Activated T-cell treated with anti-CD3 and anti-CD28 coated beads, Interleukin-2, amount 50 U/mL, for 72 hours (primary cell): ENCODE measurements around the gene ETV7. TPM values are rescaled to one million over a fixed set of nuclear protein-coding genes. Genes with fewer than 3 reads are reported as not detected.
"Not testable (repeated sequence)": the region's sequence is repeated elsewhere in the genome, so short reads cannot be mapped to it uniquely, and the experiment has no call there.

Experiments used
- ATAC-seq, 2 donors: fragments of 150-1000 bp; cut with Tn5 transposase; replicated peaks in 1 of 2; 2 replicates each; pipeline ENCODE4 v1.10.0; 2021; ENCODE audit warnings: moderate library complexity in 2 of 2, mild to moderate bottlenecking in 1 of 2
- DNase-seq, 2 donors: peaks; one replicate each; pipeline ENCODE4 v3.0.0; 2021 to 2022; ENCODE audit warnings: mixed read lengths in 1 of 2
- H3K27ac Mint-ChIP-seq: one replicate; pipeline ENCODE4 v1.8.0; 2022; ENCODE audit warnings: mild to moderate bottlenecking, moderate library complexity, mixed read lengths
- H3K27me3 Mint-ChIP-seq: one replicate; pipeline ENCODE4 v1.8.0; 2022; ENCODE audit warnings: low read depth, mixed read lengths
- H3K36me3 Mint-ChIP-seq, 2 donors: one replicate each; pipeline ENCODE4 v1.8.0; 2022; ENCODE audit warnings: mixed read lengths in 2 of 2, mild to moderate bottlenecking in 1 of 2; ENCODE audit not compliant: insufficient read depth in 2 of 2
- H3K4me1 Mint-ChIP-seq: one replicate; pipeline ENCODE4 v1.8.0; 2022; ENCODE audit warnings: low read depth, mixed read lengths
- H3K4me3 Mint-ChIP-seq, 2 donors: one replicate each; pipeline ENCODE4 v1.8.0; 2022; ENCODE audit warnings: mild to moderate bottlenecking in 2 of 2, mixed read lengths in 2 of 2, moderate library complexity in 2 of 2
- H3K9me3 Mint-ChIP-seq, 2 donors: one replicate each; pipeline ENCODE4 v1.8.0; 2022; ENCODE audit warnings: mixed read lengths in 2 of 2
- total RNA-seq, 2 donors: library from RNA; stranded (reverse); gene quantifications; one replicate each; pipeline ENCODE4 v1.2.3, GENCODE V29; 2022

The ETV7 gene
- total RNA-seq, 2 donors from 2014 or later: 1.4 to 7.4 TPM

- H3K36me3 Mint-ChIP-seq: no peaks in the 10 kb centered on the region
- H3K9me3 Mint-ChIP-seq: no peaks in the 10 kb centered on the region
- H3K4me3 Mint-ChIP-seq: no peak overlapping the region
- peaks cover 27% of the 10 kb centered on the region for H3K4me1 Mint-ChIP-seq
- no peak overlapping the region for H3K27ac Mint-ChIP-seq
- ATAC-seq: no peak
- no peak for DNase-seq
- H3K27me3 Mint-ChIP-seq: peaks cover 20% of the 10 kb centered on the region
Observed at GRCh38 chr6:36340306-36340617, 47.2 kb downstream of the ETV7 start.

DNA sequence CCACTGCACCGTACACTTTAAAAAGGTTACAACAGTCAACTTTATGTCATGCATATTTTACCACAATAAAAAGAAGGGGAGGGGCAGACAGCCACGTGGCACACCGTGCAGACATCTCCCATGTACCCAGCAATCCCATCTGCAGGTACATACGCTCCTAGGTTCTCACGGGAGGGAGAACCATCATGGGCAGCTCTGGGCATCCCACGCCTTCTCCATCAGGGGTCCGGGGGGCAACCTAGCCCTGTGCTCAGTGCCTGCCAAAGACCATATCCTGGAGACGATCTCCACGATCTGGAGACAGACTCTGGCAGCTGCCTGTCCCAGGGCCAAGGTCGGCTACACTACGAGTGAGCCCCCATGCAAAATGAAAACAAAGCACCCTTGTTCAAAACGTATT lies 48.3 kb downstream of the ETV7 start:
- H3K27ac Mint-ChIP-seq: no peak overlapping the region
- no peaks in the 10 kb centered on the region for H3K9me3 Mint-ChIP-seq
- H3K36me3 Mint-ChIP-seq: no peaks in the 10 kb centered on the region
- H3K4me3 Mint-ChIP-seq: no peak overlapping the region
- DNase-seq: no peak
- H3K27me3 Mint-ChIP-seq: peaks cover 31% of the 10 kb centered on the region
- peaks cover 30% of the 10 kb centered on the region for H3K4me1 Mint-ChIP-seq
- ATAC-seq: no peak

- not testable (repeated sequence) for ATAC-seq, H3K9me3 Mint-ChIP-seq, H3K36me3 Mint-ChIP-seq, H3K4me3 Mint-ChIP-seq, H3K27ac Mint-ChIP-seq, DNase-seq
- Mint-ChIP-seq H3K4me1 (peaks cover 30% of the 10 kb centered on the region), H3K27me3 (peaks cover 39% of the 10 kb centered on the region)
Observed at GRCh38 chr6:36338223-36338622, 49.2 kb downstream of the ETV7 start.

DNA sequence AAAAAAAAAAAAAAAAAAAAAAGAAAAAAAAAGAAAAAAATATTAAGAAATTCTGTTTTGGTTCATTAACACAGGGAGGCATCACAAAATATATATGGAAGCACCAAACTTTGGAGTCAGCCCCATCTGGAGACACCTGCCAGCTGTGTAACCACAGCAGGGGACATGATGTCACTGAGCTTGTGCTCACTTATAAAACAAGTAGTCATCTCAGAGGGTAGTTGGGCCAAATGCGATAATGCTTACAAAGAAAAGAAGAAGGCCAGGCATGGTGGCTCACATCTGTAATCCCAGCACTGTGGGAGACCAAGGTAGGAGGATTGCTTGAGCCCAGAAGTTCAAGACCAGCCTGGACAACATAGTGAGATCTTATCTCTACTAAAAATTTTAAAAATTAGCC lies 49.7 kb downstream of the ETV7 start:
- H3K36me3 Mint-ChIP-seq: no peaks in the 10 kb centered on the region
- no peaks in the 10 kb centered on the region for H3K9me3 Mint-ChIP-seq
- no peak overlapping the region for H3K4me3 Mint-ChIP-seq
- ATAC-seq (no peak), DNase-seq (no peak)
- H3K27me3 Mint-ChIP-seq: peaks cover 43% of the 10 kb centered on the region
- peaks cover 30% of the 10 kb centered on the region for H3K4me1 Mint-ChIP-seq
- no peak overlapping the region for H3K27ac Mint-ChIP-seq

- no peak within 1 kb of the TSS for H3K27ac Mint-ChIP-seq
- peaks cover 34% of the 10 kb centered on the region for H3K4me1 Mint-ChIP-seq
- ATAC-seq: no peak
- no peaks in the 10 kb centered on the region for H3K36me3 Mint-ChIP-seq
- H3K9me3 Mint-ChIP-seq: no peaks in the 10 kb centered on the region
- DNase-seq: no peak
- H3K27me3 Mint-ChIP-seq: peaks cover 52% of the 10 kb centered on the region
- H3K4me3 Mint-ChIP-seq: peak within 1 kb of the TSS in 1 of 2 donors; percentile 6
Observed at GRCh38 chr6:36336779-36337241, 50.7 kb downstream of the ETV7 start, which contains the start of gene BNIP5. TSS of gene BNIP5 (minus strand) at chr6:36336888. CDS start at chr6:36330690, 6,198 bp downstream.

GRCh38 chr6:36336208-36336710 lies 51.2 kb downstream of the ETV7 start:
- H3K27me3 Mint-ChIP-seq: peaks cover 52% of the 10 kb centered on the region
- no peaks in the 10 kb centered on the region for H3K36me3 Mint-ChIP-seq
- peaks cover 34% of the 10 kb centered on the region for H3K4me1 Mint-ChIP-seq
- H3K27ac Mint-ChIP-seq: no peak overlapping the region
- DNase-seq (no peak), ATAC-seq (no peak)
- no peak overlapping the region for H3K4me3 Mint-ChIP-seq
- no peaks in the 10 kb centered on the region for H3K9me3 Mint-ChIP-seq

- Mint-ChIP-seq H3K36me3 (no peaks in the 10 kb centered on the region), H3K9me3 (no peaks in the 10 kb centered on the region)
- ATAC-seq: no peak
Observed at GRCh38 chr6:36335465-36336207, 51.8 kb downstream of the ETV7 start.

GRCh38 chr6:36334832-36335459 lies 52.5 kb downstream of the ETV7 start:
- no peak for ATAC-seq
- Mint-ChIP-seq H3K4me3 (no peak overlapping the region), H3K9me3 (no peaks in the 10 kb centered on the region), H3K36me3 (no peaks in the 10 kb centered on the region), H3K27ac (no peak overlapping the region), H3K27me3 (peaks cover 42% of the 10 kb centered on the region), H3K4me1 (peaks cover 29% of the 10 kb centered on the region)
- DNase-seq: no peak

More at GRCh38 chr6:36335465-36336207, 51.8 kb downstream of the ETV7 start:
- peaks cover 48% of the 10 kb centered on the region for H3K27me3 Mint-ChIP-seq
- H3K4me1 Mint-ChIP-seq: peaks cover 29% of the 10 kb centered on the region
- DNase-seq: no peak
- no peak overlapping the region for H3K4me3 Mint-ChIP-seq
- H3K27ac Mint-ChIP-seq: no peak overlapping the region

GRCh38 chr6:36333931-36334725 lies 53.3 kb downstream of the ETV7 start:
- H3K9me3 Mint-ChIP-seq: no peaks in the 10 kb centered on the region
- no peak for DNase-seq
- no peak overlapping the region for H3K27ac Mint-ChIP-seq
- no peak for ATAC-seq
- no peaks in the 10 kb centered on the region for H3K36me3 Mint-ChIP-seq
- peaks cover 29% of the 10 kb centered on the region for H3K4me1 Mint-ChIP-seq
- no peak overlapping the region for H3K4me3 Mint-ChIP-seq
- peaks cover 38% of the 10 kb centered on the region for H3K27me3 Mint-ChIP-seq

DNA sequence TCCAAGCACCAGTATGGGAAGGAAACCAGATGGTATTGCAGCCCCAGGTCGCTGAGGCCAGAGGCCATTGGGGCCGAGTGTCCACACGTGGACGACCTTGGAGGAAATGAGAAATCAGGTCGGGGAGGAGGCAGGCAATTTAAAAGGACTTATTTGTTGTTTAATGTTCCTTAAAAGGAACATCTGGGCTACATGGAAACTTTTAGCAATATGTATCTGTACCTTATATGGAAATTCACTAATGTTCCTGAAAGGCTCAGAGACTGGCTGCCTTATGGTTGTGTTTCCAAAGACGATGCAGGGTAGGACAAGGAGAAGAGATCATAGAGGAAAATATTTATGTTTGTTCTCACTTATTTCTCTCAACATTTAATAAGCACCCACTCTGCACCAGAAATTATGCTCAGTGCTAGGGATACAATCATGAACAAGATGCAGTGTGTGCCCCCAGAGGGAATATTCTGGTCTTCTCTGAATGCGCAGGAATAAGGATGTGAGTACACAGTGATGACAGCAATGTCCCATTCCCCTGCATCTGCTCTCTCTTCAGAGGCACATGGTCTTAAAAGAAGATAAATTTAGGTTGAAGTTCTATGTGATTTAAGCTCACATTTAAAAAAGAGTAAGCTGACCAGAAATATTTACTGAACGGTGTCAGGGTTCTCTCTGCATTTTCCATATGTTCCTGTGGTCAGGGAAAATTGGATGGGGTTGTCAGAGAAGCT lies 54.1 kb downstream of the ETV7 start:
- H3K27ac Mint-ChIP-seq: no peak overlapping the region
- peaks cover 24% of the 10 kb centered on the region for H3K4me1 Mint-ChIP-seq
- peaks cover 38% of the 10 kb centered on the region for H3K27me3 Mint-ChIP-seq
- ATAC-seq (no peak), DNase-seq (no peak)
- no peak overlapping the region for H3K4me3 Mint-ChIP-seq
- no peaks in the 10 kb centered on the region for H3K36me3 Mint-ChIP-seq
- no peaks in the 10 kb centered on the region for H3K9me3 Mint-ChIP-seq

GRCh38 chr6:36331381-36331780 lies 56.1 kb downstream of the ETV7 start:
- no peak for ATAC-seq
- Mint-ChIP-seq H3K4me3 (no peak overlapping the region), H3K4me1 (peaks cover 13% of the 10 kb centered on the region), H3K36me3 (no peaks in the 10 kb centered on the region), H3K27me3 (peaks cover 38% of the 10 kb centered on the region), H3K27ac (no peak overlapping the region), H3K9me3 (no peaks in the 10 kb centered on the region)
- DNase-seq: no peak

DNA sequence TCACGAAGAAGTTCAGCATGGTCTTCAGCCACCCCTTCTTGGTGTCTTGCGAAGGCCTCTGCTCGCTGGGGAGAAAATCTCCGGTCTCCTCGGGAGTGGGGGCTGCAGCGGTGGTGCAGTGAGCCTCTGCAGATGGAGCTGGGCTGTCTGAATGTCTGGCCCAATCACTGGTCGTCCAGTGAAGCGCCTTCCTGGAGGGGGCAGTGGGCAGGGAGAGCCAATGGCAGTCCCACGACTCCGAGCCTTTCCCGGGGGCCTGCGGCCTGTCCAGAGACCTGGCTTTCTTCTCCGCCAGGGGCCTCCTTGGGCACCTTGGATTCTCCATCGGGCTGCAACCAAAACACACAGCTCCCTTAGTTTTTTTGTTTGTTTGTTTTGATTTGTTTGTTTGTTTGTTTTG lies 57.1 kb downstream of the ETV7 start:
- DNase-seq: no peak
- no peak for ATAC-seq
- H3K36me3 Mint-ChIP-seq: no peaks in the 10 kb centered on the region
- no peaks in the 10 kb centered on the region for H3K9me3 Mint-ChIP-seq
- no peak overlapping the region for H3K4me3 Mint-ChIP-seq
- H3K27me3 Mint-ChIP-seq: peaks cover 33% of the 10 kb centered on the region
- no peak overlapping the region for H3K27ac Mint-ChIP-seq
- H3K4me1 Mint-ChIP-seq: peaks cover 8% of the 10 kb centered on the region
